Esophagus muscularis mucosa (tissue), 4 donors: ENCODE measurements around the gene MAP7. TPM values are rescaled to one million over a fixed set of nuclear protein-coding genes. Genes with fewer than 3 reads are reported as not detected.

Experiments
- DNase-seq: peaks from one replicate; pipeline ENCODE4 v3.0.0-alpha.2; 2017; ENCODE audit errors: extremely low spot score
- H3K27ac ChIP-seq, 4 donors: fragments of 200-600 bp; sonication (generic); replicated peaks in 1 of 4; 1 replicate in 3 of 4; 2 replicates in 1 of 4; pipeline ENCODE4 v1.5.1; 2016 to 2019; ENCODE audit warnings: mild to moderate bottlenecking in 1 of 4
- H3K27me3 ChIP-seq, 4 donors: fragments of 200-600 bp; sonication (generic); one replicate each; pipeline versions ENCODE4 v1.5.1 to v1.6.0; 2016 to 2019
- H3K36me3 ChIP-seq, 4 donors: fragments of 200-600 bp; sonication (generic); one replicate each; pipeline ENCODE4 v1.5.1; 2016 to 2019
- H3K4me1 ChIP-seq, 4 donors: fragments of 200-600 bp; sonication (generic); one replicate each; pipeline ENCODE4 v1.5.1; 2016 to 2019
- H3K4me3 ChIP-seq, 4 donors: fragments of 200-600 bp; sonication (generic); 1 replicate in 2 of 4; 2 replicates in 2 of 4; pipeline ENCODE4 v1.5.1; 2016 to 2019; ENCODE audit warnings: mild to moderate bottlenecking in 4 of 4, moderate library complexity in 1 of 4
- H3K9me3 ChIP-seq, 4 donors: fragments of 200-600 bp; sonication (generic); 1 replicate in 3 of 4; 2 replicates in 1 of 4; pipeline ENCODE4 v1.5.1; 2016 to 2019
- EP300 ChIP-seq: sonication (generic); formaldehyde crosslinking; IDR thresholded peaks from one replicate; pipeline ENCODE4 v1.6.1; 2017; ENCODE audit warnings: antibody characterized with exemption
- POLR2A ChIP-seq: fragments of 450-650 bp; IDR thresholded peaks from one replicate; pipeline ENCODE4 v1.6.1; 2017; ENCODE audit warnings: antibody characterized with exemption, moderate library complexity, mild to moderate bottlenecking, low read depth
- POLR2AphosphoS5 ChIP-seq, 2 donors: sonication (generic); formaldehyde crosslinking; IDR thresholded peaks; one replicate each; pipeline ENCODE4 v1.6.1; 2017; ENCODE audit warnings: antibody characterized with exemption in 2 of 2
- WGBS: methylation state at CpG from one replicate; pipeline ENCODE4 v1.1.5; 2018; 5-methylcytosine and 5-hydroxymethylcytosine counted together
- intact Hi-C: fragments of 100-400 bp; cut with DNase I; formaldehyde crosslinking; loops from one replicate; pipeline ENCODE4 v1.15.1; 2023
- total RNA-seq, 4 donors: library from RNA; depleted of rRNA; stranded (reverse); fragments of >200 nt; gene quantifications; one replicate each; pipeline versions ENCODE4 v1.1.0 to v1.2.1, GENCODE V29; 2016
- TF ChIP-seq, protein P1 (sequence below), 3 experiments: fragments of 200-600 bp in 2 of 3; fragments of 450-650 bp in 1 of 3; sonication (generic) in 2 of 3; IDR thresholded peaks; one replicate each; pipeline ENCODE4 v1.5.1; 2017 to 2019; ENCODE audit warnings: antibody characterized with exemption in 3 of 3, mild to moderate bottlenecking in 2 of 3, moderate library complexity in 1 of 3

MAP7 gene
- total RNA-seq, 4 donors from 2014 or later, result 1.7 to 2.9 (median 2.0) TPM

DNA sequence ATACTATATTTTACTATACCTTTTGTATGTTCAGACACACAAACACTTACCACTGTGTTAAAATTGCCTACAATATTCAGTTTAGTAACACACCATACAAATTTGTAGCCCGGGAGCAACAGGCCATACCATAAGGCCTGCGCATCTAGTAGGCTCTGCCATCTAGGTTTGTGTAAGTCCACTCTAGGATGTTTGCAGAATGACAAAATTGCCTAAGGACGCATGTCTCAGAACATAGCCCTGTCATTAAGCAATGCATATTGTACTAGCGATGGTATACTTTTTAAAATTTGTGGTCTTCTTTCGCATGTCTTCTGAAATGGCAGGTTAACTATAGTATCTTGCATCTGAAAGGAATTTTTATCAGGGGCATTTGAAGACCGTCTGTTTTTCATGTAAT is 26.6 kb upstream of the MAP7 start:
- WGBS, result 92% methylated on average over 6 of the region's 6 CpGs
- intact Hi-C loops, result no loop called here

DNA sequence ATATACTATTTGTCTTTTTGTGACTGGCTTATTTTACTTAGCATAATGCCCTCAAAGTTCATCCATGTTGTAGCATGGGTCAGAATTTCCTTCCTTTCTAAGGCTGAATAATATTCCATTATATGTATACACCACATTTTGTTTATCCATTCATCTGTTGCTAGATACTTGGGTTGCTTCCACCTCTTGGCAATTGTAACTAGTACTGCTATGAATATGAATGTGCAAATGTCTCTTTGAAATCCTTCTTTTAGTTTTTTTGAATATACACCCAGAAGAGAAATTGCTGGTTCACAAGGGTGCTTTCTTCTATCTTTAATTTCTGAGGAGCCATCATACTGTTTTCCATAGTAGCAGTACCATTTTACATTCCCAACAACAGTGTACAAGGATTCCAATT is 21.3 kb upstream of the MAP7 start:
- intact Hi-C loops, result no loop called here
- Histone ChIP-seq H3K9me3 (no peaks in the 10 kb centered on the region), H3K4me3 (no peak overlapping the region), H3K4me1 (no peaks in the 10 kb centered on the region), H3K27ac (no peak overlapping the region), H3K27me3 (no peaks in the 10 kb centered on the region), H3K36me3 (peaks cover 0 to 46% (median 26%) of the 10 kb centered on the region in 4 donors)
- TF ChIP-seq POLR2A (no peak), EP300 (no peak), POLR2AphosphoS5 (IDR thresholded peaks at IDR 0.05) (no peak)
- TF ChIP-seq, protein P1, sequence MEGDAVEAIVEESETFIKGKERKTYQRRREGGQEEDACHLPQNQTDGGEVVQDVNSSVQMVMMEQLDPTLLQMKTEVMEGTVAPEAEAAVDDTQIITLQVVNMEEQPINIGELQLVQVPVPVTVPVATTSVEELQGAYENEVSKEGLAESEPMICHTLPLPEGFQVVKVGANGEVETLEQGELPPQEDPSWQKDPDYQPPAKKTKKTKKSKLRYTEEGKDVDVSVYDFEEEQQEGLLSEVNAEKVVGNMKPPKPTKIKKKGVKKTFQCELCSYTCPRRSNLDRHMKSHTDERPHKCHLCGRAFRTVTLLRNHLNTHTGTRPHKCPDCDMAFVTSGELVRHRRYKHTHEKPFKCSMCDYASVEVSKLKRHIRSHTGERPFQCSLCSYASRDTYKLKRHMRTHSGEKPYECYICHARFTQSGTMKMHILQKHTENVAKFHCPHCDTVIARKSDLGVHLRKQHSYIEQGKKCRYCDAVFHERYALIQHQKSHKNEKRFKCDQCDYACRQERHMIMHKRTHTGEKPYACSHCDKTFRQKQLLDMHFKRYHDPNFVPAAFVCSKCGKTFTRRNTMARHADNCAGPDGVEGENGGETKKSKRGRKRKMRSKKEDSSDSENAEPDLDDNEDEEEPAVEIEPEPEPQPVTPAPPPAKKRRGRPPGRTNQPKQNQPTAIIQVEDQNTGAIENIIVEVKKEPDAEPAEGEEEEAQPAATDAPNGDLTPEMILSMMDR (IDR thresholded peaks at IDR 0.05), result no peak
- no peak for DNase-seq

More for the DNA sequence above, 26.6 kb upstream of the MAP7 start:
- Histone ChIP-seq H3K27me3 (no peaks in the 10 kb centered on the region), H3K9me3 (no peaks in the 10 kb centered on the region), H3K4me1 (no peaks in the 10 kb centered on the region), H3K4me3 (no peak overlapping the region), H3K36me3 (peaks cover 17 to 67% (median 41%) of the 10 kb centered on the region in 4 donors), H3K27ac (no peak overlapping the region)
- DNase-seq, result no peak
- TF ChIP-seq, protein P1 (IDR thresholded peaks at IDR 0.05), result no peak
- TF ChIP-seq EP300 (no peak), POLR2AphosphoS5 (IDR thresholded peaks at IDR 0.05) (no peak), POLR2A (no peak)

DNA sequence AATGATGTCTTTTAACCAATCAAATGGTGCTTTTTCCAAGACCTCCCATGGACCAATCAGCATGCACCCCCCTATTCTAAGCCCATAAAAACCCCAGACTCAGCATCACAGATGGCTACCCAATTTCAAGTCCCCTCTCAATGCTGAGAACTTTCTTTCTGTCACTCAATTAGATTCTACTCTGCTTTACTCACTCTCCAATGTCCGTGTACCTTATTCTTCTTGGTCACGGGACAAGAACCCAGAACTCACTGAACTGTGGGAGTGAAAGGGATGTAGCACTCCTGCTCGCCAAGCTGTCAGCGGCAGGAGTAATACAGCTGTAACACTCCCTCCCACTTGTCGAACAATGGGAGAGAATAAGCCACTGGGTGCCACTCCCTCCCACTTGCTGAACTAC is 20.8 kb upstream of the MAP7 start:
- WGBS, result 99% methylated on average over 5 of the region's 5 CpGs
- intact Hi-C loops, result no loop called here
- peaks cover 3 to 45% (median 27%) of the 10 kb centered on the region in 4 donors for H3K36me3 ChIP-seq
- H3K27me3 ChIP-seq, result no peaks in the 10 kb centered on the region
- H3K9me3 ChIP-seq, result no peaks in the 10 kb centered on the region
- DNase-seq, result no peak
- no peak overlapping the region for H3K27ac ChIP-seq
- no peaks in the 10 kb centered on the region for H3K4me1 ChIP-seq
- TF ChIP-seq POLR2A (no peak), EP300 (no peak), POLR2AphosphoS5 (IDR thresholded peaks at IDR 0.05) (no peak)
- TF ChIP-seq, protein P1 (IDR thresholded peaks at IDR 0.05), result no peak
- no peak overlapping the region for H3K4me3 ChIP-seq

DNA sequence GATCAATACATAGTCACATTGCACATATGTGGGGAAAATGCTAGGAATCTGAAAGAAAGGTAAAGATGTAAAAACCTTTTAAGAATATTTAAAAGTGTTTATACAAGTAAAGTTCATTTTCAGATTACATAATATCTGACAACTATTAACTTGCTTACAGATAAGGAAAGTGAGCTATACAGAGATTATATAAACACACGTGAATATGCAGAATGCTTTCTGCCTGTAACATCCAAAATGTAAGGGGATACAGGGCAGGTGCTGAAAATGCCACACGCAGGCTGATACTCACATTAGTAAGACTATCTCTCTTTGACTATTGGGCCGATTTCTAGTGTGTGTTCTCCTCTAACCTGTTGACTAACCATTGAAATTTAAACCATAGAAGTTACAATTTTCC is 17.9 kb upstream of the MAP7 start:
- Histone ChIP-seq H3K9me3 (no peaks in the 10 kb centered on the region), H3K27ac (no peak overlapping the region), H3K27me3 (no peaks in the 10 kb centered on the region), H3K4me1 (peaks cover 0 to 3% (median 0%) of the 10 kb centered on the region in 4 donors), H3K4me3 (no peak overlapping the region), H3K36me3 (peaks cover 6 to 34% (median 21%) of the 10 kb centered on the region in 4 donors)
- intact Hi-C loops, result no loop called here
- TF ChIP-seq POLR2A (no peak), EP300 (no peak), POLR2AphosphoS5 (IDR thresholded peaks at IDR 0.05) (no peak)
- TF ChIP-seq, protein P1 (IDR thresholded peaks at IDR 0.05), result no peak
- DNase-seq, result no peak
- WGBS, result 94% methylated on average over 3 of the region's 3 CpGs

DNA sequence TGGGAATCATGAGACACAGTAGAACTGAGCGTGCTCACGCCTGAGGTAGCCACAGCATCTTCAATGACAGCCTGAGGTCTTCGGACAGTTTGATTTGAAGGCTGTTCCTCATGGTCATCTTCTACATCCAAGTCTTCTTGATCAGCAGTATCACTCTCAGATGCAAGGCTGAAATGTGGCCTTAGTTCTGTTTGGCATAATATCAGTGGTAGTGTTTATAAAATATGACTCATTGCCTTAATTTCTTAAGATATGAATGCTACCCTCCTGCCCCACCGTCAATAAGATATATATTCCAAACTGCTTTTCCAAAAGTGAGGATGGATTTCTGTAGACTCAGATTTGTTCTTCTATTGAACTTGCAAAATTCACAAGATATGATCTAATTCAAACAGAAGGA is 17.5 kb upstream of the MAP7 start:
- H3K4me1 ChIP-seq, result peaks cover 0 to 3% (median 0%) of the 10 kb centered on the region in 4 donors
- intact Hi-C loops, result no loop called here
- WGBS, result 93% methylated on average over 4 of the region's 4 CpGs
- no peaks in the 10 kb centered on the region for H3K27me3 ChIP-seq
- H3K27ac ChIP-seq, result no peak overlapping the region
- no peaks in the 10 kb centered on the region for H3K9me3 ChIP-seq
- TF ChIP-seq POLR2A (no peak), EP300 (no peak), POLR2AphosphoS5 (IDR thresholded peaks at IDR 0.05) (no peak)
- TF ChIP-seq, protein P1 (IDR thresholded peaks at IDR 0.05), result no peak
- no peak for DNase-seq
- H3K4me3 ChIP-seq, result no peak overlapping the region
- peaks cover 6 to 38% (median 18%) of the 10 kb centered on the region in 4 donors for H3K36me3 ChIP-seq
